Activated CD8-positive, alpha-beta memory T cell treated with anti-CD3 and anti-CD28 coated beads, Interleukin-2, amount 50 U/mL, for 24 hours (primary cell): Measurements from ENCODE around the gene THADA.

ENCODE experiments used
- DNase-seq: peaks from one replicate; pipeline ENCODE4 v3.0.0-alpha.2; 2020; ENCODE audit errors: extremely low read depth

THADA gene

DNA sequence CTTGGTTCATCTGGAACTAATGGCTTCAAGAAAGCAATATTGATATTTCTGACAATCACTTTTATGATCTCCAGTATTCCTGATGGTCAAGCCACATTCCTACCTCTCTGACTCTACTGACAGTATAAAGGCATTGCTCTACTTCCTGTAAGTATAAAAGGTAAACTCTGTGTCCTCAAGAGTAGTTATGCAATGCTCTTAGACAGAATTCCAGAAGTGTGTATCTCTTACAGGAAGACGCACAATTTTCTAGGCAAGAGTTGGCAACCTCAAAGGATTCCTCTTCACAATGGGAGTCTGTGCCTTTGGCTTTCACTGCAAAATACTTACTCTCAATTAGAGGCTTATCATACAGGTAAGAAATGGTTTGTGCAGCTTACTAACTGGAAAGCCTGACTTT lies 100.1 kb downstream of the THADA start:
- no peak for DNase-seq

DNA sequence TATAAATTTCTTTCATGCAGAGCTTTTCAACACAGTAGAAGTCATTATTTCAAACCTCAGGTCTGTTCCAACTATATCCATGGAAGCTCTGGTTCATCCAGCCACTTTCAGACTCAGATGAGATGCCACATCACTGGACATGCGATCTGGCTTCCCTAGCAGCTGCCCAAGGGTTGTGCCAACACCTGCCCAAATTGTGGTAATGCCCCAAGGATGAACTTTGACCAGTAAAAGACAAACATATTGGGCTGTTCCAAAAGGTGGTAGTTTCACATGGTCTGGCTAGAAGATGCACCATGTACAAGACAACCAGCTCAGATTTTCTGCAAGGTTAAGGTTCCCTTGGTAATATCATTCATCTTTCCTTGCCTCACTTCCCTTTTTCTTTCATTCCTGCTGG lies 101.9 kb downstream of the THADA start:
- DNase-seq, result no peak

DNA sequence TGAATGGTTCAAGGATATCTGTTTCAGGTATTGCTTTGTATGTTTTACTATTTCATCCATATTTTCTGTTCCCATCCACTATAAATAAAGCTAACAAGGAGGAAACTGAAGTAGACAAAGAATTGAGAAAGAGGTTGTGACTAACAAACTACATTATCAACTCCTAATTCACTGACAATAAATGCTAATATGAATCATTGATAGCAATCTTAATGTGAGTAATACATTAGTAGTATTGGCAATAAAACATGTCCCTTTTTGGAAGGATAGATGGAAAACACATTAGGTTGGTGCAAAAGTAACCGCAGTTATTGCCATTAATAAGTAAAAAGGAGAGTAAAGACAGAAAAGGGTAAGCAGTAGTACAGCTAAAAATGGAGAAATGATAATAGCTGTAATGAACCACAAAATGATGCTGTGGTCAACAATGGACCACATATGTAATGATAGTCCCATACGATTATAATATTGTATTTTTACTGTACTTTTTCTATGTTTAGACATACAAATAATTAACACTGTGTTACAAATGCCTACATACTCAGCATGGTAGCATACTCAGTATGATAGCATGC lies 104.7 kb downstream of the THADA start:
- no peak for DNase-seq

DNA sequence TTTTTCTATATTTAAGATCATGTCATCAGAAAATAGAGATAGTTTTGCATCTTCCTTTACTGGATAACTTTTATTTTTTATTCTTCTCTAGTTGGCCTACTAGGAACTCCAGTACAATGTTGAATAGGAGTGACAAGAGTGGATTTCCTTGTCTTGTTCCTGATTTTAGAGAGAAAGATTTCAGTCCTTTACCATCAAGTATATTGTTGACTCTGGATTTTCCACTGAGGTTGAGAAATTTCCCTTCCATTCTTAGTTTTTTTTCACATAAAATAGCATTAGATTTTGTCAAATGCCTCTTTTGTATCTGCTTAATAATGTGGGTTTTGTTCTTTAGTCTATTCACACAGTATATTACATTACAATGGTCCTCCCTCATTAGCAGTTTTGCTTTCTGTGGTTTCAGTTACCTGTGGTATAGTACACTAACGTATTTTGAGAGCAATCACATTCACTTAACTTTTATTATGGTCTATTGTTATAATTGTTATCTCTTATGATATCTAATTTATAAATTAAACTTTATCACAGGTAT lies 105.5 kb downstream of the THADA start:
- DNase-seq, result no peak

DNA sequence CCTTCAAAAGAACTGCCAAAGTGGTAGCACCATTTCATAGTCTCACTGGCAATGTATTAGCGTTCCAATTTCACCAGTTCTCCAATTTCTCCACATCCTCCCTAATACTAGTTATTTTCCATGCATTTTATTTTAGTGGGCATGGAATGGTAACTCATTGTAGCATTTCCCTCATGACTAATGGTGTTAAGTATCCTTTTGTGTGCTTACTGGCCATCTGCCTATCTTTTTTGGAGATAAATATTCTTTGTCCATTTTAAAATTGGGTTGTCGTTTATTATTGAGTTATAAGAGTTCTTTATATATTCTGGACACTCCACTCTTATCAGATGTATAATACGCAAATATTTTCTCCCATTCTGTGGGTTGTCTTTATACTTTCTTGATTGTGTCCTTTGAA lies 107.1 kb downstream of the THADA start:
- DNase-seq, result no peak

DNA sequence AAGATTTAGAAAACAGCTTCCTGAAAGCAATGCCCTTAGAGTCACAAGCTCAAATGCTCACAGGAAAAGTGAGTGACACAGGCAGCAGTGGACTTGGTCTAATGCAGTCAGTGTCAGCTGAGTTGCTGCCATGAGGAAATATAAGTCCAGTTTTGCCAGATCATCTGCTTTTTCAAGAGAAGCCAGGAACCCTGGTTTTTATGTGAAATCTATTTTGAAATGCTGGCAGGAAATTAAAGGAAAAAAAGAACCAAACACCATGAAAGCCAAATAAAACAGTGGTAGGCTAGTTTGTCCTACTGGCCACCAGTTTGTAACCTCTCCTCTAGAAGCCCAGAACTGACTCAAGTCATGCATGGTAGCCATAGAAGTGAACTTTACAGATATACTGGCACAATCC lies 109.2 kb downstream of the THADA start:
- no peak for DNase-seq

DNA sequence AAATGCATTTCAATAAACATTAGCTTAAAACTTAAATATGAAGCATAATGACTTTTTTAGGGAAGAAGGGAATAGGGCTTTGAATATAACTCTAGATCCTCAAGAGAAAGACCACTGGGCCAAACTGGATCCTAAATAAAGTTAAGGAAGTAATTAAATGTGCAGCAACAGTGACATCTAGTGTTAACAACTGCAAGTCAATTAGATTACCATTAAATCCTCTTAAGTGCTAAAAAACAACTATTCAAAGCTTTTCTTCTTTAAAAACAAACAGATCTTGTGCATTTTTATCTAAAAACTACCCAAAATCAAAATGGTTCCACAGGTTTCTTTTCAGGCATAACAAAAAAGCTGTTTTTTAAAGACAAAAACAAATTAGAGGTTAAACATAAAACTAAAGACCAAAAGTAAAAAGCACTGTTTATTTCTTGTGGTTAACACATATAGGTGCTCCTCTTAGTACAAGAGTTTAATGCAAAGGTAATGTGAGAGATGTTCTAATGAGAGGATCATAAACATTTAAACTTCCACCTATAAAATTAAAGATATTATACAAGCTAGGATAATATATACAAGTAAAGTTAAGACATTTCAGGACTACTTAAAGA lies 111.4 kb downstream of the THADA start:
- DNase-seq, result no peak

DNA sequence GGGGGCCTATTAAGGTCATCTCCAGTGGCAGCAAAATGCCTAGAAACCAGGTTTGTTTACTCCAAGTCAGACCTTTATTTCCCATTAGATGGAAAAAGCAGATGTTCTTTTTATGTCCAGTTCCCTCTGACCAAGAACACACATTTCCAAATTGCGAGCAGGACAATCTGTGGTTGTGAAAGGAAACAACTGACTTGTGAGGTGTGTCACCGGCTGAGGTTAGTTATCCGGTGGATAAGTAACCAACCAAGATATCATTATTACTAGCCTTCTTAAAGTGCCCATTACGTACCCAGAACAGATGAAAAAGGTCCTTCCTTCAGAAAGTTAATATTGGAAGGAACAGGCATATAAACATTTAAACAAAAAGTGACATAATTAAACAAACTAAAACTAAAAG lies 112.9 kb downstream of the THADA start:
- DNase-seq, result no peak

DNA sequence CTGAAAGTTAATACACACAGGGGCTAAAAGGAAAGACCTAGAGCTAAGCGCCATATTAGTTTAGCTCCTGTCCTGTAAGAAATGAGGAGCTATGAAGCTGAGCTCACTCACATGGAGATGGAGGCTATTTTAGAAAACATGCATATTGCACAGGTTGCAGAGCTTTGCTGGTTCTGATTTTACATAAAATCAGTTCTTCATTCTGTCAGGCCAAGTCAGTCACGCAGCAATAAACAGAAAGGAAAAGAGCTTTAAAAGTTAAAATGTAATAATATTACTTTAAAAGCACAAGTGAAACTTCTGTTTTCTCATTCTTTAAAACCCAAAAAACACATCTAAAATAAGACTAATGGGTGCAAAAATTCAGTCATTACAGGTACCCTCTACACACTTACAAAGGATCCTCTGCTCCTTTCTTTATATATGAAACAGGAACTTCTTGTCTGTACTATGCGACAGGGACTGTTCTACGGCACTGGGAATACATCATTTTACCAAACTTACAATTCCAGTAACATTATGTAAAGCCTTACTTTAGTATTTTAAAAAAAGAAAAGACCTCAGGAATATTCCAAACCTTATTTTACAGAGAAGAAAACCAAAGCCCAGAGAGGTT lies 113.8 kb downstream of the THADA start:
- DNase-seq, result no peak

DNA sequence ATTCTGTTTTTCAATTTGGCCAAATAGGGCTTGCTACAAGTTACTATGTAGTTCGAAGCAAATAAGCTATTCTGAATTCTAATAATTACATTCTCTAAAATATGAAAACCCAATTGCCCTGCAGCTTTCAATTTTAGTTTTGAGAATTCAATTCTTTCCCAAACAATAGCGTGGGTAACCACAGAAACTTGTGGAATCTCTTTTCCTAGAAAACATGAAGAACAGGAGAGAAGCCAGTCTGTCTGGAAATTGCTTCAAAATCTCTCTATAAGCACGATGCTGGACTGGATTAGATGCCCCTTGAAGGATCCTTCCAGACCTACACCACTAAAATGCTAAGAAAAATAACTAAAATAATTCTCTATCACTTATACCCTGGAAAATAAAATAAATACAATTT lies 115.0 kb downstream of the THADA start:
- no peak for DNase-seq

DNA sequence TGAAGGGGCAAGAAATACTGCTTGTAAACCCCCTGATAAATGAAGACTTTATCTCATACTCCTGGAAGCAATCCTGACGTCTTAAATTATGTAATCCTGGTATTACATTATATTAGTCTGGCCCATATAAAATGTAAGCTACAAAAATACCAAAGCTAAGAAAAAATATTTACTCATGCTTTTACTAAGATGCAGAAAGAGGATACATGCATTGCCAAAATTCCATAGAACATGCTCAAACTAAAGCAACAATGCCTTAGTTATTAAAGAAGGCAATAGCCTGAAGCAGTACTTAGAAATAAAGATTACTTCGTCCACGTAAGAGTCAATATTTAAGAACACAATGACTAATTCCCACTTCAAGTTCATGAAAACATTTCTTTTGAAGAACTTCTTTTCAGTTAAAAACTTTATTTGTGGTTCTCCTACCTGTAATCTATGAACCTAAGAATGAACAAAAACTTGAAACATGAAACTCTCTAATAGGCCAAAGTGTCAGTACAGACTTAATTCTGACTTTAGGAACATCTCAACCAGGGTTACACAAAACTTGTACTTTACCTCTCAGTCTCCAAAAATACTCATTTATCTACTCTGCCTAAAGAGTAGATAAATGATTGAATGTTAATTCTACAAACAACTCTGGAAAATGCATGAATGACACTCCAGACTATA lies 117.3 kb downstream of the THADA start:
- DNase-seq, result no peak

DNA sequence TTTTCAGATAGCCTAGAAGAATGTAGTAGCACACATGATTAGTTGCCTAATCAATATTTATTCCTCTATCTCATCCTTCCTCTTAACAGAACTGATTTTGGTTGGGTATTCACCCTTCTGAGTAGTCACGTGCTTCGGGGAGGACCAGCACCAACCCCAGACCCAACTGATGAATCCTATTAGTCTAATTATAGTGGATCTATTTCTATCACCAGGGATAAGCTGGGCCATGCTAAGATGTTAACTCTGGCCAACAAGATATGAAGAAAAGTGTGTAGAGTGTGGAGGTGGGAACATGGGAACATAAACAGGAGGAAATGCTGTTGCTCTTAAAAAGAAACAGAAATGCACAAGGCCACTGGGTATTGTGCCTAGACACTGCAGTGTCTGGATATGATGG lies 119.9 kb downstream of the THADA start:
- DNase-seq, result no peak

DNA sequence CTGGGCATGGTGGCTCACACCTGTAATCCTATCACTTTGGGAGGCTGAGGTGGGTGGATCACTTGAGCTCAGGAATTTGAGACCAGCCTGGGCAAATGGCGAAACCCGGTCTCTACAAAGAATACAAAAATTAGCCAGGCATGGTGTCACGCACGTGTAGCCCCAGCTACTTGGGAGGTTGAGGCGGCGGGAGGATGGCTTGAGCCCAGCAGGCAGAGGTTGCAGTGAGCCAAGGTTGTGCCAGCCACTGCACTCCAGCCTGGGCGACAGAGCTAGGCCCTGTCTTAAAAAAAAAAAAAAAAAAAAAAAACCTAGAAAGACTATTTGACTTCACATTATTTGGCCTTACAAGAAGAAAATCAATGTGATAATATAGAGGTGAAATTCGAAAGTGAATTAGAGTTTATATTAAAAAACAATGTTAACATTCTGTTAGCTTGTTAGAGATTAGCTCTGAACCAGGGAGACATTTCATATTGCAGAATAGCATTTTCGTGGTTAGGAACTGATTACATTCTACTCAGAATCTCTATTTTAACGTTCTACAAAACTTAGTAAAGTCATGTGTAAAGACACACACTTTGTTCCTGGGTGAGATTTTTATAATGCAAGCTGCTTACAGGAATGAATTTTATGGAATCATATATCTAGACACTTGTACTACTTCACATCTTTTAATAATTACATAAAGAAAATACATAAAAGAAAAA lies 120.5 kb downstream of the THADA start:
- no peak for DNase-seq

DNA sequence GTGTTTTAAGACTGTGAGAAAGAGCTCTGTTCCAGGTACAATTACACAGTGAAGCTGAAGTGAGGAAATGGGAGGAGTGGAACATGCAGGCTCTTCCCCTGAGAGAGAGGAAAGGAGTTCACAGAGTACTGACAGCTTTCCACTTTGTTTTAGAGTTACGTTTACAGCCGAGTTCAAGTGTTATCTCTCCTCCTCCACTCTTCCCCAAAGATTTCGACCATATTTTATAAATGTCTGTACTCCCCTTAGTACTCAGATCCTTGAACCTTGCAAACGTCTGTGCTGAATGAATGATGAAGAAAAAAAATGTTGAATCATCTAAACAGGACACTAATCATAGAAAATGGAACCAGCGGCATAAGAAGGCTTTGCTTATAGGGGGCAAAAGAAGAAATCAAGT lies 121.6 kb downstream of the THADA start:
- no peak for DNase-seq

DNA sequence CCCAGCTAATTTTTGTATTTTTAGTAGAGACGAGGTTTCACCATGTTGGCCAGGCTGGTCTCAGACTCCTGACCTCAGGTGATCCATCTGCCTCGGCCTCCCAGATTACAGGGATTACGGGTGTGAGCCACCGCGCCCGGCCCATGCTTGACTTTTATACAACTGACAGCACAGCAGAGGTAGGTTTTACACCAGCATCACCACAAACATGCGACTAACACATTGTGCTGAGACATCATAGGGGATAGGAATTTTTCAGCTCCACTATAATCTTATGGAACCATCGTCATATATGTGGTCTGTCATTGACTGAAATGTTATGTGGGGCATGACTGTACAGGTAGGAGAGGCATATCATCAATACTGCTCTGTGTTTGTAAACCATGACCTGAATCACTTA lies 122.1 kb downstream of the THADA start:
- no peak for DNase-seq

DNA sequence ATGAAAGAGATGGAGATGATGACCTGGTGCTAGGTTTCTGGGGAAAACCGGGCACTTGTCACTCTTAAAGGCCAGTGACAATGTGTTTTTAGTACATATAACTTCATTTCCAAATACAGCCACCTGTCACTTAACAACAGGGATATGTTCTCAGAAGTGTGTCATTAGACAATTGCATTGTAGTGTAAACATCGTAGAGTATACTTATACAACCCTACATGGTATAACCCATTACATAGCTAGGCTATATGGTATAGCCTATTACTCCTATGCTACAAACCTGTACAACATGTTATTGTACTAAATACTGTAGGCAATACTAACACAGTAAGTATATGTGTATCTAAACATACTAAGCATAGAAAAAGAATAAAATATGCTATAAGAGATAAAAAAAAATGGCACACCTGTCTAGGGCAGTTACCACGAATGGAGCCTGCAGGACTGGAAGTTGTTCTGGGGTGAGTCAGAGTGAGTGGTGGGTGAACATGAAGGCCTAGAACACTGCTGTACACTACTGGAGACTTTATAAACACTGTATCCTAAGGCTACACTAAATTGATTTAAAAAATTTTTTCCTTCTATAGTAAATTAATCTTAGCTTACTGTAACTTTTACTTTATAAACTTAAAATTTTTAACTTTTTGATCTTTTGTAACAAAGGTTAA lies 123.2 kb downstream of the THADA start:
- DNase-seq, result no peak

DNA sequence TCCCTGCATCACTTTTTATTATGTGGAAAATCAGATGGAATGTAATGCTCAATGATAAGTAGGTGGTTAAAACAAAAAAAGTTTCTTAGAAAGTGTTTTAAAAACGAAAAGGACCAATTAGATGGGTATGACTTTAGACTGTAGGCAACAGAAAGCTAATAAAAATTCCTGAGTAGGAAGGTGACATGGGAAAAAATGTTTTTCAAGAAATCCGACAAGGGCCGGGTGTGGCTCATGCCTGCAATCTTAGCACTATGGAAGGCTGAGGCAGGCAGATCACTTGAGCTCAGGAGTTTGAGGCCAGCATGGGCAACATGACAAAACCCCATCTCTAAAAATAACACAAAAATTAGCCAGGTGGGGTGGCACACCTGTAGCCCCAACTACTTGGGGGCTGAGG lies 126.1 kb downstream of the THADA start:
- DNase-seq, result no peak

DNA sequence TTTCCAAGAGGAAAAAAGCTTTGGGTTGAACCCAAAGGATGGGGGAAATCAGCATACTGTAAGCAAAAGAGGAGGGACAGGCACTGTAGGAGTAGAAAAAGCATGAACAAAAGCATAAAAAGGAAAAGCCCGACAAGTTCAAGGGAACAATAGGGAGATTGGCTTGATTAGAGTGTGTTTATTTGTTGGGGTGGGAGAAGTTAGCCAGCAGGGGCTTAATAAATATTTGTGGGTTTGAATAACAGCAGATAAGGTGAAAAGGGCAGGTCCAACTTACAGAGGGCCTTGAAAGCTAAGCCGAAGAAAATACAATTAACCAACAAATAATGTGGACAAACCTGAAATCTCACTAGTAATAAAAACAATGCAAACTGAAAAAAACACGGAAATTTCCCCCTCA lies 126.7 kb downstream of the THADA start:
- DNase-seq, result no peak

DNA sequence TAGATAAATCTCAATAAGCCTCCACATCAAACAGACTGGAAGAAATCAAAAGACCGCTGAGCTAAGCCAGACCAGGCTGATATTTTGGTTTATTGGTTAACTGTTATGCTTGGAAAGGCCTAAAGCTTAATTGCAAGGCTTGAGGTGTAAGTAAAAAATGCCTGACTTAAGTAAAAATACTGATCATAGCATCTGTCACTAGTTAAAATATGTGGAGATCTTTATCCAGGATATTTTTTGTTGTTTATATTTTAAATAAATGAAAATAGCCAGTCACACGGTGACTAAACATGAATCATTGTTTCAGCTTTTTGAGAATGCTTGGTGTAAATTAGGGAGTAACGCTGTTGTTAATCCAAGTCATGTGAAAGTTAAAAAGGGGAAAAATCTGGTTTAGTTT lies 127.9 kb downstream of the THADA start:
- DNase-seq, result no peak

DNA sequence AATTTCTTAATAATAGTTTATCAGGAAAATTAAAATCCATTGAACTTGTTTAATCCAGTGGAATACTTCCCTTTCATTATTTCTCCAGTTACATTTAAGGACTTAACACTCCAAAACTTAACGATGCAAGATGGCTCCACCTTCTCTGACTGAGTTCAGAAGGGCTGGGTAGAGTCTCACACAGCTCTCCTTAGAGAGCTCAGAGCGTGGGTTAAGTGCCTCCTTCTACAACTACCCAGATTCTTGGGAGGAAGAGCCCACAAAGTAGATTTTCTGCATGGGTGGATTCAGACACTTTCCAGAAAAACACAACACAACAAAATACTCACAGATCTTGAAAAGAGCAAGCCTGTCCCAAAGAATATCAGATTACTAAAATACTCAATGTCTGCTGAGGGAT lies 130.6 kb downstream of the THADA start:
- no peak for DNase-seq

DNA sequence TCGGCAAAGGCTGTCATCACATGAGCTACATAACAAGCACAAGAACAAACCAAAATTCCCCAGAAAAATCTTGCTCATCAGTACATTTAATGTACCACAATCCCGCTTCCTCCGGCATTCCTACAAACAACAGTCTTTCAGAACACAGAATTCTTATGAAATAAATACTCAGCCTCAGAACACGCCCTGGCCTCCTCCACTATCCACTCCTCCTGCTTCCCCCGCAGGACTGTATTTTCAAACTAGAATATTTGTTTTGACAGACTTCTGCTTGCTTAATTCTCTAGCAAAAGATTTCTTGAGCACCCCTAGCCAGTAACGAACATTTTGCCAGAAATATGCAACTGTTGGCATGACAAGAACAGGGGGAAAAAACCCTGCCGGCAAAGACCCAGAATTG lies 131.2 kb downstream of the THADA start:
- no peak for DNase-seq
